Activated CD8-positive, alpha-beta memory T cell treated with anti-CD3 and anti-CD28 coated beads, Interleukin-2, amount 50 U/mL, for 24 hours (primary cell): ENCODE data around the gene TTLL8.
"Not testable (repeated sequence)": the region's sequence is repeated elsewhere in the genome, so short reads cannot be mapped to it uniquely, and the experiment has no call there.

Experiments
- DNase-seq: peaks from one replicate; pipeline ENCODE4 v3.0.0-alpha.2; 2020; ENCODE audit errors: extremely low read depth

TTLL8 gene

DNA sequence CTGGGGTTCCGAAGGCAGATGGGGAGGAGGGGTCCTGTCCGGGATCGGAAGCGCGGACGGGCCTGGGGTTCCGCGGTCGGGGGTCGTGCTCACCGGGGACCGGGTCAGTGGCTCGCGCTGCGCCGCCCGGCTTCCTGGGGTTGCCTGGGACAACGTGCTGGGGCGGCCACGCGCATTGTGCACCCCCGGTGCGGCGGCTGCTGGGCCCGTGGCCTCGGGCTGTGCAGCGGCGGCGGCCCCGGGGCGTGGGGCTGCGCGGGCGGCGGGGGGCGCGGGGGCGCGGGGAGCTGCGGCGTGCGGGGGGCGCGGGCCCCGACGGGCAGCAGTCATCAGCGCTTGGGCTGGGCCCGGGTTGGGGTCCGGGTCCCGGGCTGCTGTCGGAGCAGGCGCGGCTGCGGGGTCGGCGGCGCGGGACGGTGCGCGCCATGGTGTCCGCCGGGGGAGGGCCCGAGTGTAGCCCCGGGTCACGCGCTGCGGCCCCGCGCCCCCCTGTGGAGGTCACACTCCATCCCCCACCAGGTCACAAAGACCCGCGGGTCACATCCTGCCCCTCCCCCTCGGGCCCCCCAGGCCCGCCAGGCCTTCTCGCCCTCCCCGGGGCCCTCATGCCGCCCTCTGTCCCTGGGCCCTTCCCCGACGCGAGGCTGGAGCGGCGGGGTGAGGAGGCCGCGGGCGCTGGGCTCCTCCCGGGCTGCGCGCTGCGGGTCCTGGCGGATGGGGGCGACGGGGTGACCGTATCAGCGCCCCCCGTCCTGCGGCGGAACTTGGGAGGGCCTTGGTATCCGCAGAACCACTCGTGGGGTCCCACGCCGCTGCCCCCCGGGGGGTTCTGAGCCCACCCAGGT is at the start of gene TTLL8:
Gene TTLL8, minus strand, starts transcription at position 238 of the 845 bp plus-strand sequence.
- DNase-seq = no peak

DNA sequence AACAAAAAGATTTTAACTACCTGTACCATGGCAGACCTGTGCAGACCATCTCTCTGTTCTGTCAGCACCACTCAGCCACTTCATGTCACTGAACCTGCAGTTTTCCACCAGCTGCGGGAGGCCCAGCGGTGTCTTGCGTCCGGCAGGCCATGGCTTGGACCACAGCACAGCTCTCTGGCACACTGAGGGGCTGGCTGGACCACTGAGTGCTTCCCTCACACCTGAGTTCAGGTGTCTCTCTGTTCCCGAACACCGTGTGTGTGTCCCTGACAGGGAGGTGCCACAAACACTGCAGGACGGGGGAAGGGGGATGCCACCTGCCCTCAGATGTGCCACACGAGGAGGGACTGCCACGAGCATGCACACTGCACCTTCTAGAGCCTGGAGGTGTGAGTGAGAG is 49.4 kb upstream of the TTLL8 start:
- no peak for DNase-seq

DNA sequence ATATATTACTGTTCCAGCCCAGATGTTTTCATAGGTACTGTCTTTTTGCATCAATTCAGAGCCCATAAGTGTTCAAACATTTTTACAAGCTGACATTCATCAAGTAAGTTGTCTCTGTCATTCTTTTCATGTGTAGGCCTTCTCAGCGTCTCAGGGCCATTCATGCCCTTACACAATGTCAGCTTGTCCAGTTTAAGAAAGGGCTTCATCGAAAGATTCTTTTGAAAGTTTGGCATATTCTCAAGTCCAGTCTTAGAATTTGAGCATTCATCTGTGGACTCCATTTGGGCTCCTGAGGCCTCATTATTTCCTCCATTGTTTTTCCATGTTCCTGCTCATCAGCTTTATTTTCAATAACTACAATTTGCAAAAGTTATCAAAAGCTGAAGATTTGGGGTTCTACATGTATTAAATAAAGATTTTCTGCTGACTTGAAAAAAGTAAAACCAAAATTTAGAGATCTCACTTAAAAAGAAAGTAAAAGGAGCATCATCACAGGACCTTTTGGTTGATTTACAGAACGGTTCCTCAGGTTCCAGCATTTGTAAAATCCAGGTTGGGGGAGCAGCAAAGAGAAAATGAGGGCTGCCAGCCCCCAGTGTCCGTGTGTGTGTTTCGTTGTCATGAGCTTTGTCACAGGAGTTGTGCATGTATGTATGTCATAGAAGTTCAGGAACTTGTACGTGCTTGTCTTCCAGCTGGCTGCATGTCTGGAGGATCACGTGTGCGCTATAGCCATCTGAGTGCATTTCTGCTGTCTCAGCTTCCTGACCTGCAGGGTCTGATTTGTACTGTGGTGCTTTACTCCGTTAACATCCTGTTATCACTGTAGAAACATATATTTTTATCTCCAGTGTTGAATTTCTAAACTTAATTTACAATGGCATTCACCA is 47.4 kb upstream of the TTLL8 start:
- DNase-seq = no peak

DNA sequence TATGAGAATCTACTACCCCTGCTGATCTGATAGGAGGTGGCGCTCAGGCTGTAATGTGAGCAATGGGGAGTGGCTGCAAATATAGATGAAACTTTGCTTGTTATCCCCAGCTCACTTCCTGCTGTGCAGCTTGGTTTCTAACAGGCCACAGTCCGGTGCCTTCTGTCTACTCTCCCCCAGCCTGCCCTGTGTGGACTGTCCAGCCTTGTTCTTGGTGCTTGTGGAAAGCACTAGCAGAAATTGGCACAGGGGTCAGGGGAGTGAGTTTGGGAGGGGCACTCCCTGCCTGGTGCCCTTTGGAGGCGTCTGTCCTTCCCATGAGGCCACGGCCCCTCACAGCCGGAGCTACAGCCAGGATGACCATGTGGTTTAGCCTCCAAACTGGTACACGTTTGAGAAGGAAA is 46.0 kb upstream of the TTLL8 start:
- DNase-seq = no peak

DNA sequence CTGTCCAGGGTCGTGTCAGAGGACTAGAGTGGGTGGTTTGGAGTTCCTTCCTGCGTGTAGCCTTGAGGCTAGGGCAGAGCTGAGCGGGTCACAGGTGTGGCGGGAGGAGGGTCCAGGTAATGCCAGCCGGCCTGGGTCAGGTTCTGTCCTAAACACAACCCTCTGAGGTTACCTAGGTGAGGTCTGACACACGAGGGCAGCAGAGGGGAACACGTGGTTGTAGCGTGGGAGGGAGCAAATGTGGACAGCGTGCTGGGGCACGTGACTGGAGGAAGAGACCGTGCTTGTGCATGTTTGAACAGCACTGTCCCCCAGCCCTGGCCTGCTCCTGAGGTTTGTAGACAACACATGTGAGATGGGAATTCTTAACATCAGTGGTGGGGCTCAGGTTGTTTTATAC is 44.8 kb upstream of the TTLL8 start:
- DNase-seq = no peak

DNA sequence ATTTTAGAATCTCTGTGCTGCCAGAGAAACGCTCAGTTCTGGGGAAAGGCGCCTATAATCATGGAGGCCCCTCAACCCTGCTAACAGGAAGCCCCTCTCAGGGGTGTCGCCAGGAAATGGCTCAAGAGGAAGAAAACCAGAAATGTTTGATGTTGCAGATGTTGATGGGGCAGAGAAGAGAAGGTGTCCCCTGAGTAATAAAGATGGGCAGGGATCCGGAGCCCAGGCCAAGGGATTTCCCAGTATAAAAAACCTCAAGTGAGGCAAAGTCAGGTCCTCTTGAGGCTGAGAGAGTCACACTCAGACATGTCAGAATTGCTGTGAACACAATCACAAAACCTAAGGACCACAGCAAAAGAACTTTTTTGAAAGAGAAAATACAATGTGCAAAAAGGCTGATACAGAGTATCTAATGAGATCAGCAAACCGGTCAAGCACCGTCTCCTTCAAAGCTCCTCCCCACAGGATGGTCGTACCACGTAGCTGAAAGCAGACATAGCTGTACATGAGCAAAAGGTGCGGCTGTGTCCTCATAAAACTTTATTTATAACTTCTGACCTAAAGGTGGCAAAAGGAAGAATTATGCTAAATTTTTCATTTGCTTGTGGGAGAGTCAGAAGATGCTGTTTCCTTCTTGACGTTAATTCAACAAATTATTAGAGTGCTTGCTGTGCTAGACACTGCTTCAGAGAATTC is 43.9 kb upstream of the TTLL8 start:
- DNase-seq = no peak

DNA sequence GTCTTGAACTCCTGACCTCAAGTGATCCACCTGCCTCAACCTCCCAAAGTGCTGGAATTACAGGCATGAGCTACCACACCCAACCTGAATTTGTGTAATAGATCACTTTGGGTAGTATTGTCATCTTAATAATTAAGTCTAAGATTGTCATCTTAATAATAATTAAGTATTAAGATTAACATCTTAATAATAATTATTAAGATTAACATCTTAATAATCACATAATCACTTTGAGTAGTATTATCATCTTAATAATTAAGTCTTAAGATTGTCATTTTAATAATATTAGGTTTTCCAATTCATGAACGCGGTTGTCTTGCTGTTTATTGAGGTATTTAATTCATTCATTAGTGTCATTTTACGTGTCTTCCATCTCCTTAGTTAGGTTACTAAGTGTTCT is 40.0 kb upstream of the TTLL8 start:
- no peak for DNase-seq

DNA sequence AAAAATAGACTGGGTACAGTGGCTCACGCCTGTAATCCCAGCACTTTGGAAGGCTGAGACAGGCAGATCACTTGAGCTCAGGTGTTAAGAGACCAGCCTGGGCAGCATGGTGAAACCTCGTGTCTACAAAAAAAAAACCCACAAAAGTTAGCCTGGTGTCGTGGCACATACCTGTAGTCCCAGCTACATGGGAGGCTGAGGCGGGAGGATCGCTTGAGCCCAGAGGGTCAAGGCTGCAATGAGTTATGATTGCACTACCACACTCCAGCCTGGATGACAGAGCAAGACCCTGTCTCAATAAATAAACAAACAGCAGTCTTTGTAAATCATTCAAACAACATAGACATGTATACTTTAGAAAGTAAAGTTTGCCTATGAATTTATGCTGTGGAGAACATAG is 34.2 kb upstream of the TTLL8 start:
- no peak for DNase-seq

DNA sequence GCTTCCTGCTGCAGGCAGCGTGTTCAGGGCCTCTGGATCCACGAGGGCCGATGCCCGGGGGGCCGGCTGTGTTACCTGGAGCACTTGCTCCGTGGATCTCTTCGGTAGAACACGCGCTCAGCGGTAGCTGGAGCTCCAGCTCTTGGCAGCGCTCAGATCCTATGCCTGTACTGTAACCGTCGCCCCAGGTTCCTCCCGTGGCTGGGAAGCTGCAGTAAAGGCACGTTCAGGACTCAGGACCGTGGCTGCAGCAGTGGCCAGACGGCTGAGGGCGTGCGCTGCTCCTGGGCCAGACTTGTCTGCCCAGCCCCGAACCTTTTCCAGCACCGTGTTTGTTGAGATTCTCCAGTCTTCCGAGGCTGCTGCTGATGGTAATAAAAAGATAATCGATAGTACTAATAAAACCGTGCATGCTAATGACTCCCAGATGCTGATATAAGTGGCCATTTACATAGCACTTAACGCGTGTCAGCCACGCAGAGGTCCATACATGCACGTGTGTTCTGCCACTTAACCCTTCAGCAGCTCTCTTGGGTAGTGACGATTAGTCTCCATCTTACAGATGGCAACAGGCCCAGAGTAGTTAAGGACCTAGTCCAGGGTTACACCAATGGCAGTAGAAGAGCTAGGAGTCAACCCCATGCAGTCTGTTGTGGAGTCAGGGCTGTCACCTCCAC is 33.1 kb upstream of the TTLL8 start:
- no peak for DNase-seq

DNA sequence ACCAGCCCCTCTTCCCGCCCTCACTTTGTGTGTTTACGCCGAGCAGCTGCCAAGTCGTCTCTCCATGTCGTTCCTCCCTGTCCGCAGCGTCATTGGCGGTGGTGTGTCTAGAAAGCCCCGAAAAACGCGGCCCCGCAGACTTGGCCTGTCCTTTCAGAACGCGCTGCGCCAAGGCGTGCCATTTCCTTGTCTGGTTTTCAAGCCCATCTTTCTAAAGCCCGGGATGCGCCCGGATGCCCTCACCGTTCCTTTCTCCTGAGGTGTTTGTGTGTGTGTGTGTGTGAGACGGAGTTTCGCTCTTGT is 32.3 kb upstream of the TTLL8 start:
- no peak for DNase-seq

DNA sequence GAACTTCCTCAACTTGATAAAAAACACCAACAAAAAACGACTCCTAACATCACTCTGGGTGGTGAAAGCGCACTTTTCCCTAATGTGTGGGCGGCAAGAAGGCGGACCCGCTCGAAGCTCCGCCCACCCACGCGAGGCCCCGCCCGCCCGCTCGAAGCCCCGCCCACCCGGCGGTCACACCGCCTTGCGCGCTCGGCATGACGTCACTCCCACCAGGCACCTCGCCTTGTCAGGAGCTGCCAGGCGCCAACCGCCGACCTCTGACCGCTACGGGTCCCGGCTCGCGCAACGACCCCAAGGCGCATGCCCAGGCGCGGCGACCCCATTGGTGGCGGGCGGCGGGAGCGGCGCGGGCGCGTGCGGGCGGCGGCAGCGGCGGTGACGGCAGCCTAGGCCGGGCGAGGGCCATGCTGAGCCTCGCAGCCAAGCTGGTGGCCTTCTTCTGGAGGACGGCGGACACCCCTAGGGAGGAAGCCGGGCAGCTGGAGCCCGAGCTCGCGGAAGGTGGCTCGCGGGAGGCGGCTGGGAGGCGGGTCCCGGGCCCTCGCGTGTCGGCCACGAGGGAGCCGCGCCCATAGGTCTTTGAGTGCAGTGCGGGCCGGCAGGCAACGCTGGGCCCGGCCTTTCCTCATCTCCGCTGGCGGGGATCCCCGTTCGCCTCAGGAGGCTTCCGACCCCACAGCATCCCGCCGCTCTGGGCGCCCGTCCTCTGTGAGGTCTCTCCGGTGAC is 31.7 kb upstream of the TTLL8 start, which contains the start of gene MOV10L1:
Gene MOV10L1, plus strand, starts transcription at position 325 of the 730 bp plus-strand sequence. Its CDS starts 83 bp downstream, at position 408.
- DNase-seq = no peak

DNA sequence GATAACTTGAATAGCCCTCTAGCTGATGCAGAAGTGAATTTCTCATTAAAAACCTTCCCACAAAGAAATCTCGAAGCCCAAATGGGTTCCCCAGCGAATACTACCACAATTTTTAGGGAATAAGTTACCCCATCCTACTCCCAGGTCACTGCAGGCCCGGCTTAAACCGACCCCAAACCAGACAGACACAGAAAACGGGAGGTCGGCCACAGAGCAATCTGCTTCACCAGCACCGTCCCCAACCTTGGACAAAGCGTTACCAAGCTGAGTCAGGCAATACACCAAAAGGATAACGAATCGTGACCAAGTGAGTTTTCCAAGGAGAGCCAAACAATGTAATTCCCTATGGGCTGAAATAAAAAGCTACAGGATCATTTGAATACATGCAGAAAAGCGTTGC is 31.1 kb upstream of the TTLL8 start:
- no peak for DNase-seq

DNA sequence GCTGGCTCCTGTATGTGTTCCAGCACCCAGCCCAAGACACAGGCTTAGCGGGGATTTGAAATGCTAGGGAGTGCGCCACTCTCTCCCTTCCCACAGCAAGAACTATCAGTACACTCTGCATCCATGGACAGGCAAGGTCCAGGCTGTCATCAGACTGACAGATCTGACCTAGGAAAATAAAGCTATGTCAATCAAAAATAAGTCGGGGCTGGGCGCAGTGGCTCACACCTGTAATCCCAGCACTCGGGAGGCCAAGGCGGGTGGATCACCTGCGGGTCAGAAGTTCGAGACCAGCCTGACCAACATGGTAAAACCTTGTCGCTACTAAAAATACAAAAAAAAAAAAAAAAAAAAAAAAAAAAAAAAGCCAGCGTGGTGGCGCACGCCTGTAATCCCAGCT is 30.0 kb upstream of the TTLL8 start:
- DNase-seq = no peak

DNA sequence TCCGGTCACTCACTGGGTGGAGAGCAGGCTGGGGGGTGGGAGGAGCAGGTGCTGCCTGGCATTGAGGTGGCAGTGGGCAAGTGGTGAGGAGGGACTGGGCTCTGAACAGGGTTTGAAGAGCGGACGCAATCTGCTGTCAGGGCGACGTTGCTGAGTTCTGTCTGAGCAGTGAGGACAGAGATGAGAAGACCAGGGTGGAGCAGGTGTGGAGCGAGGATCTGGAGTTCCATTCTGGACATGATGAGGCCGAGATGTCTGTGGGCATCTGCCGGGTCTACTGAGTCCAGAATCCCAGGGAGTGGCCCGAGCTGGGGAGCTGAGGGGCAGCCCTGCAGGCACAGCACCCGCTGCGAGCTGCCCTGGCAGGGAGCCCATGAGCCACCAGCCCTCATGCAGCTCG is 29.5 kb upstream of the TTLL8 start:
- DNase-seq = no peak

DNA sequence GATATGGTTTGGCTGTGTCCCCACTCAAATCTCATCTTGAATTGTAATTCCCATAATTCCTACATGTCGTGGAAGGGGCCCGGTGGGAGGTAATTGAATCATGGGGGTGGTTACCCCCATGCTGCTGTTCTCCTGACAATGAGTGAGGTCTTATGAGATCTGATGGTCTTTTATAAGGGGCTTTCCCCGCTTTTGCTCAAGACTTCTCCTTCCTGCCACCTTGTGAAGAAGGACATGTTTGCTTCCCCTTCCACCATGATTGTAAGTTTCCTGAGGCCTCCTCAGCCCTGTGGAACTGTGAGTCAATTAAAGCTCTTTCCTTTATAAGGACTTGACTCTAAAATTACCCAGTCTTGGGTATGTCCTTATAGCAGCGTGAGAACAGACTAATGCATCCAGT is 28.9 kb upstream of the TTLL8 start:
- DNase-seq = not testable (repeated sequence)

DNA sequence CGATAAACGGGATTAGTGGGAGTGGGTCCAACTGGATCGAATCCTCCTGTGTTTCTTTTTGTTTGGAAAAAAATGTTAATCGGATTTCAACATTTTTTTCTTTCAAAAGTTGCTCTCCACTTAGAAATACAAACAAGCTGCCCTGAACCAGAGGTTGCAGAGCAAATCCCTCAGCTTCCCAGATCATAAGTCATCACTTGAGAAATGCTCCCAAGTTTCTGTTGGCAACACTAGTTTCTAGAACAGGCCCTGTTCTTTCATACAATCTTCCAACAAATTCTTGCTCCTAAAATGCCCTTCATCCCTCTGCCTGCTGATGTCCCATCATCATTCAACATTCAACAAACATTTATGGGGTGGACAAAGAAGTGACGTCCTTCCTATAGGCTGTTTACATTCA is 28.4 kb upstream of the TTLL8 start:
- DNase-seq = no peak

DNA sequence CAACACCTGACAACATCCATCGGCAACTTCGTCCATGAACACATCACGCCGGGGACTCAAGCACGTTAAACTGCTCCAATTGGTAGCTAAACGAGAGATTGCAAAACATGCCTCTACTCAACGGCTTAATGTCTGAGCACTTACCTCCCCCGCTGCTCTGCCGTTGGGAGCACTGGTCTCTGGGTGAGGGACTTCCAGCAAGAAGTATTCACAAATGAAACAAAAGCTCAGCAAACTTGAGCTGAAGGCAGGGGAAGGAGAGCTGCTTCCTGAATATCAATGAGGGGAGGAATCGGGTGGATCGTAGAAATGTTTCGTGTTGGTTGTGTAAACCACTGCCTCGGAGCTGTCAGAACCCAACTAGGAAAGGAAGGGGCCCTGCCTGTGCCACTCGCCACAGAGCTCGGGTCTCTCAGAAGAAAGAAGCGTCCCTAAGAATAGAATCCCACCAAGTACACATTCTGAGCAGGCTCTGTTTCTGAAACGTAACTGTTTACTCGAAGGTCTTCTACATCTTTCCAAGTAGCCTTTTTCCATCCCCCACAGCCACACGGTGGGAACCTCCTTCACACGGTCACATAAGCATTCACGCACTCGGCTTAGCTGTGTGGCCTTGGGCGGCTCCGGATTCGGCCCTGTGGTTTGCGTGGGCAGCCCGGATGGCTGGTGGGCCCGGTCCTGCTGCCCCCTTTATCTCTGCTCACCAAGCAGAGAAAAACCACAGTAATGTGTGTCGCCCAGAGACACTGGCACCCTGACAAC is 27.3 kb upstream of the TTLL8 start, which contains the start of gene MLC1:
Gene MLC1, minus strand, starts transcription at position 216 of the 762 bp plus-strand sequence. CDS start 524 bp downstream, outside the sequence.
- DNase-seq = no peak

DNA sequence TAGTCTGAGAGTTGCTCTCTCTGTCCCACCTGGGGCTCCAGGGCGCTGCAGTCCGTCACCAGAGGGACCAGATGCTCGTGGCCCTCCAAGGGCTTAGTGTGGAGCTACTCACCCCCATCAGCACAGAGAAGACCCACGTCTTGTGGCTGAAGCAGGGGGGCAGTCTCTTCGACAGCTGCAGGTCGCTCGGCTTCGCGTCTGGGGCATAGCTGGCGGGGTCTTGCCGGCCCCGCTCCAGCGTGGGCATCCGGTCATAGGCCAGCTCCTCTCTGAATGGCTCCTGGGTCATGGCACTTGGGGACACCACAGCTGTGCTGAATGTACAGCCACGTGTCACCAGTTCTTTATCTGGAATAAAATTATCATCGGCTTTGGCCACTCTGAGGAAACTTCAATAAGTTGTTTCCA is 26.5 kb upstream of the TTLL8 start:
- DNase-seq = no peak

DNA sequence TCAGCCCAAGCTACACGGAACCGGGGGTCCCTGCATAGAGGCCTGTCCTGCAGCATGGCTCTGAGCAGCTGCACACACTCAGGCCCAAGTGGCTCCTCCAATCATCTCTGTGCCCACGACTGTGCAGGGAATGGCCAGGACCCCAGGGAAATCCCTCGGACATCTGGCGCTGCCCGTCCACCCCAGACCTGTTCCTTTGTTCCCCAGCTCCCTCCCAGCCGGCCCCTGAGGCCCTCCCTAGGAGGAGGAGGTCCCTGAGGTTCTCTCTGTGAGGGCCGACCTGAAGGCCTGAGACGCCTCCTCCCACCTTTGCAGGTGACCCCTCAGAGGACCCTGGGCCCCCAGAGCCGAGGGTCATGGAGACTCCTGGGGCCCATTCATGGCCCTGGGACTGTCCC is 26.0 kb upstream of the TTLL8 start:
- DNase-seq = no peak

DNA sequence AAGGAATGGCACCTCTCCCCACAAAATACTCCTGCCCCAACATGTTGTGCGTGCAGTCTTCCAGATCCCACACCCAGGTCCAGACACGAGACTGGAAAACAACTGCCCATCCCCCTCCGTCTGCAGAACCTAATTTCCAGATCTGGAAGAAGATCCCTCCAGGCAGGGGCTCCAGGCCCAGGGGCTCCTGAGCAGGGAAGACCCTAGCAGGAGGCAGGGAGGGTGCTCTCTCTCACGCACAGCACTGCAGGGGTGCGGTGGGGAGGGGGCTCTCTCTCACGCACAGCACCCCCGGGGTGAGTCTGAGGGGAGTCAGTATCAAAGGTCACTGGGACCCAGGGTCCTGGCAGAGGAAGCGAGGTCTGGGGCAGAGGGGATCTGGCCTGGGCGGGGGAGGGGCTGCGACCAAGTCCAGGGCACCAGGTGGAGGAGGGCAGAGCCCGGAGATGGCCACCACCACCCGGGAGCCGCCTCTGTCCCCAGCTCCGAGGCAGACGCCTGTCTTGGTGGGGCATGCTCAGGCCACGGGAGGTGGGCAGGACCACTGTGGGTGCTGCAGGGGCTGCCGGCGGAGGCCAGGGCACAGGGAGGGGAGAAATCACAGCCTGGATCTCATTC is 25.5 kb upstream of the TTLL8 start:
- DNase-seq = no peak
